SK-N-SH treated with all-trans-retinoic acid at 6 μM for 48 hours (cell line): Measurements from ENCODE around the gene INPP4B.

ENCODE experiments used
- ATAC-seq: fragments of 200-7000 bp; cut with Tn5 transposase; 3 replicates; pipeline ENCODE4 v1.9.1; 2020; ENCODE audit warnings: mild to moderate bottlenecking, moderate library complexity
- ARNTL ChIP-seq: fragments of 450-650 bp; formaldehyde crosslinking; IDR thresholded peaks from 2 replicates; pipeline ENCODE4 v1.5.0; 2020; ENCODE audit warnings: low read depth, mild to moderate bottlenecking, moderate library complexity, borderline replicate concordance
- BACH2 ChIP-seq: fragments of 250-450 bp; sonication (Bioruptor Pico); IDR thresholded peaks from 2 replicates; pipeline ENCODE4 v1.9.0; 2021; ENCODE audit warnings: mild to moderate bottlenecking, borderline replicate concordance
- CSDC2 ChIP-seq: fragments of 250-450 bp; sonication (Bioruptor Pico); IDR thresholded peaks from 2 replicates; pipeline ENCODE4 v1.5.0; 2020; ENCODE audit warnings: mild to moderate bottlenecking, moderate library complexity
- CSRNP3 ChIP-seq: fragments of 250-450 bp; sonication (Bioruptor Pico); IDR thresholded peaks from 2 replicates; pipeline ENCODE4 v1.5.1; 2021; ENCODE audit warnings: mild to moderate bottlenecking, moderate library complexity
- ESRRG ChIP-seq: fragments of 250-450 bp; sonication (Bioruptor Pico); IDR thresholded peaks from 2 replicates; pipeline ENCODE4 v1.6.1; 2021; ENCODE audit warnings: mild to moderate bottlenecking
- GLIS3 ChIP-seq: fragments of 250-450 bp; sonication (Bioruptor Pico); IDR thresholded peaks from 2 replicates; pipeline ENCODE4 v1.5.0; 2020; ENCODE audit warnings: mild to moderate bottlenecking, moderate library complexity
- ISL1 ChIP-seq: fragments of 250-450 bp; sonication (Bioruptor Pico); IDR thresholded peaks from 2 replicates; pipeline ENCODE4 v2.1.2; 2022; ENCODE audit warnings: mild to moderate bottlenecking, moderate library complexity
- OSR1 ChIP-seq: fragments of 250-450 bp; sonication (Bioruptor Pico); IDR thresholded peaks from 2 replicates; pipeline ENCODE4 v1.8.0; 2022; ENCODE audit warnings: moderate library complexity, mild to moderate bottlenecking, inconsistent platforms
- PPARA ChIP-seq: fragments of 250-450 bp; sonication (Bioruptor Pico); IDR thresholded peaks from 2 replicates; pipeline ENCODE4 v1.5.0; 2020; ENCODE audit warnings: mild to moderate bottlenecking, borderline replicate concordance
- RARB ChIP-seq: fragments of 250-450 bp; sonication (Bioruptor Pico); IDR thresholded peaks from 2 replicates; pipeline ENCODE4 v1.8.0; 2021; ENCODE audit warnings: mild to moderate bottlenecking, moderate library complexity
- TCF4 ChIP-seq: fragments of 250-450 bp; sonication (Bioruptor Pico); IDR thresholded peaks from 2 replicates; pipeline ENCODE4 v1.8.0; 2021; ENCODE audit warnings: mild to moderate bottlenecking, moderate library complexity, borderline replicate concordance
- TOX ChIP-seq: fragments of 250-450 bp; sonication (Bioruptor Pico); IDR thresholded peaks from 2 replicates; pipeline ENCODE4 v1.8.0; 2021; ENCODE audit warnings: mild to moderate bottlenecking, moderate library complexity, borderline replicate concordance
- TSHZ2 ChIP-seq: fragments of 250-450 bp; sonication (Bioruptor Pico); IDR thresholded peaks from 2 replicates; pipeline ENCODE4 v1.5.0; 2020; ENCODE audit warnings: mild to moderate bottlenecking, moderate library complexity
- ZC3H10 ChIP-seq: fragments of 250-450 bp; sonication (Bioruptor Pico); IDR thresholded peaks from 2 replicates; pipeline ENCODE4 v1.5.1; 2021; ENCODE audit warnings: mild to moderate bottlenecking, moderate library complexity
- ZFP30 ChIP-seq: fragments of 450-650 bp; formaldehyde crosslinking; IDR thresholded peaks from 2 replicates; pipeline ENCODE4 v1.5.0; 2022; ENCODE audit warnings: mild to moderate bottlenecking, moderate library complexity
- ZNF70 ChIP-seq: fragments of 450-650 bp; formaldehyde crosslinking; IDR thresholded peaks from 2 replicates; pipeline ENCODE4 v1.5.0; 2020; ENCODE audit warnings: mild to moderate bottlenecking, moderate library complexity
- ZNF8 ChIP-seq: fragments of 450-650 bp; formaldehyde crosslinking; IDR thresholded peaks from 2 replicates; pipeline ENCODE4 v1.5.0; 2020; ENCODE audit warnings: mild to moderate bottlenecking, moderate library complexity
- TF ChIP-seq, protein P1 (sequence below): fragments of 250-450 bp; sonication (Bioruptor Pico); IDR thresholded peaks from 2 replicates; pipeline ENCODE4 v1.8.0; 2020; ENCODE audit warnings: mild to moderate bottlenecking, moderate library complexity, borderline replicate concordance

INPP4B gene

DNA sequence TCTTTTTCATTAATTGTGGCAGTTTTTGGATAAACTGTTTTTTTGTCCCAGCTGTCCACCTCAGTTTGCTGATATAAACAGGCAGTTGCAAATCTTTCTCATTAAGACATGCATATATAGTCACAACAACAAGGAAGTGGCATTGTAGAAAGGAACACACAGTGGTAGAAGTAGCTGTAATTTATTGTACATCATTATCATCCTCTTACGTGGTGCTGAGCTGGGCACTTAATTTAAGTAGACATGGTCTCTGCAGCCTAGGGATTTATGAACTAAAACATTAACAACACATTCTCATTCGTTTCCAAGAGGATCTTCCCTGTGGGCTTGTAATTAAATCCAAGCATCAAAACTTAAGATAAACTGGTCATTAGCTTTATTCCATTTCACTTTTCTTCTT, 500.2 kb downstream of the INPP4B start (continued):
- TF ChIP-seq, protein P1, sequence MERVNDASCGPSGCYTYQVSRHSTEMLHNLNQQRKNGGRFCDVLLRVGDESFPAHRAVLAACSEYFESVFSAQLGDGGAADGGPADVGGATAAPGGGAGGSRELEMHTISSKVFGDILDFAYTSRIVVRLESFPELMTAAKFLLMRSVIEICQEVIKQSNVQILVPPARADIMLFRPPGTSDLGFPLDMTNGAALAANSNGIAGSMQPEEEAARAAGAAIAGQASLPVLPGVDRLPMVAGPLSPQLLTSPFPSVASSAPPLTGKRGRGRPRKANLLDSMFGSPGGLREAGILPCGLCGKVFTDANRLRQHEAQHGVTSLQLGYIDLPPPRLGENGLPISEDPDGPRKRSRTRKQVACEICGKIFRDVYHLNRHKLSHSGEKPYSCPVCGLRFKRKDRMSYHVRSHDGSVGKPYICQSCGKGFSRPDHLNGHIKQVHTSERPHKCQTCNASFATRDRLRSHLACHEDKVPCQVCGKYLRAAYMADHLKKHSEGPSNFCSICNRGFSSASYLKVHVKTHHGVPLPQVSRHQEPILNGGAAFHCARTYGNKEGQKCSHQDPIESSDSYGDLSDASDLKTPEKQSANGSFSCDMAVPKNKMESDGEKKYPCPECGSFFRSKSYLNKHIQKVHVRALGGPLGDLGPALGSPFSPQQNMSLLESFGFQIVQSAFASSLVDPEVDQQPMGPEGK (CRISPR knock-in tag) = no peak
- TF ChIP-seq, all 23 proteins: peak for 0

DNA sequence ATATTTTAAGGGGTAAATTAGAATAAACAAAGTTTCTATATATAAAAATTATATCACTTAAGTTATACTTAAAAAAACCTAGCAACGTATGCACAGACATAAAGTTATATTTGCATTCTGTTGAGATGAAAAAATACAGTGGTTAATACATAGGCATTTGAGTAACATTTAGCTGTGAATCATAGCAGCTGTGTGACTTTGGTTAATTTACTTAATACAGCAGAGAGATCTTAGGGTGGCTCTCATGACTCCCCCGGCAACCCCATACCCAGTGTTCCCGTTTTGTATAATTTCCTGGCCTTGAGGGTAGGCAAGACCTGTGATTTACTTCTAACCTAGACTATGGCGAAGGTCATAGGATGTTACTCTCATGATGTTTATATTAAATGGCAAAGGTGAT, 504.8 kb downstream of the INPP4B start:
- no peak for ATAC-seq
- TF ChIP-seq ZFP30 (CRISPR knock-in tag) (no peak), ZC3H10 (CRISPR knock-in tag) (no peak)
- TF ChIP-seq, all 23 proteins: peak for 0

DNA sequence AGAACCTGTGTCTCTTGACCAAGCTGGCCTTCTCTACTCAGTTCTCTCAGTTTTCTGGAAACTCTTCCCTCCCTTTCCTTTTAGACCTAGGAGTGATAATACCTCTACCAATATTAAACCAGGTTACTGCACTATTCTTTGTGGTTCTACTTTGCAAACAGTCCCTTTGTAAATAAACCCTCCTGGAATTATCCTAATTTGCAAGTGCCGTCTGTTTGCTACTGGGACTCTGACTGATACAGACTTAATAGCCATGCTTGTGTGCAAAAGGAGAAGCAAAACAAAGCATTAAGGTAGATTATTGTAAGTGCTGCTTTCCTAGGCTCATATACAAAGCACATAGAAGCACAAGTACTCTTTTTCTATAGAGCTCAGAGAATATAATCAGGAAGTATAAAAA, 507.0 kb downstream of the INPP4B start:
- TF ChIP-seq ARNTL (CRISPR knock-in tag) (no peak), PPARA (CRISPR knock-in tag) (no peak), OSR1 (CRISPR knock-in tag) (no peak), ZNF70 (CRISPR knock-in tag) (no peak), GLIS3 (CRISPR knock-in tag) (no peak), ISL1 (CRISPR knock-in tag) (no peak), CSRNP3 (CRISPR knock-in tag) (no peak), BACH2 (CRISPR knock-in tag) (no peak), TSHZ2 (CRISPR knock-in tag) (no peak), TCF4 (CRISPR knock-in tag) (no peak), TOX (CRISPR knock-in tag) (no peak), CSDC2 (CRISPR knock-in tag) (no peak), RARB (CRISPR knock-in tag) (no peak), ZFP30 (CRISPR knock-in tag) (no peak)
- TF ChIP-seq, protein P1 (CRISPR knock-in tag) = no peak
- no peak for ATAC-seq

DNA sequence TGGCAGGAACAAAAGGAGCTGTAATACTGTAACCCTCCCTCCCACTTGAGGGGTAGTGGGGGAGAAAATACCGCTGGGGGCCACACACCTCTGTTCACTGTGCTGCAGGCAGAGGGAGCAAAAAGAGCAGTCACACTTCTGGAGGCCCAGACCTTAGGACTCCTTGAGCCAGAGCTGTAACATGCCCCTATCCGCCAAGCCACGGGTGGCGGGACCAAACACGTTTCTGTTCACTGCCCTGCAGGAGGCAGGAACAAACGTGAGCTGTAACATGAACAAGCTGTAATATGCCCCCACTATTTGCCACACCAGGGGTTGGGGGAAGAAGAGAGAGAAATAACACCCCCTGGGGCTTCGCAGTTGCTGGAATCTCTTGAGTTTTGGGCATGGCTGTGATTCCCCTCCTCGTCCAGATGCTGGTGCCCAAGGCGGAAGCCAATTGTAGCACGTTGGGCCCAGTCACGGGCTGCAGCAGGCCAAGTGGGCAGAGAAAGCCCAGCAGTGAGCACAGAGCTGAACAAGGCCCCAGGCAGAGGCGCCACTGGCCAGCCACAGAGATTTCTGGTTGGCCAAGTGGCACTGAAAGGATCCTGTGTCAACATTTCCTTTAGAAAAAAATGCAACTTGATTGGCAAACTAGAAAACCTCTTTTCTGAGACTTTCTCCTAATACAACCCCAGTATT, 509.7 kb downstream of the INPP4B start:
- TF ChIP-seq OSR1 (CRISPR knock-in tag) = no peak
- TF ChIP-seq ZNF8 (CRISPR knock-in tag) = no peak
- no peak for TF ChIP-seq ESRRG (CRISPR knock-in tag)
- TF ChIP-seq ZNF70 (CRISPR knock-in tag) = no peak
- TF ChIP-seq, protein P1 (CRISPR knock-in tag) = no peak
- TF ChIP-seq CSRNP3 (CRISPR knock-in tag) = no peak
- no peak for ATAC-seq
